Adrenal gland (tissue), 5 donors: ENCODE measurements around the gene NDUFA11.

Source experiments
- CTCF ChIP-seq, 6 experiments: fragments of 450-650 bp in 4 of 6; fragments of 200-600 bp in 2 of 6; sonication (generic) in 1 of 6; IDR thresholded peaks; 1 replicate in 5 of 6; 2 replicates in 1 of 6; pipeline versions ENCODE4 v1.5.1 to v1.8.0; 2016 to 2021; ENCODE audit warnings: antibody characterized with exemption in 6 of 6, mild to moderate bottlenecking in 2 of 6, moderate library complexity in 1 of 6
- POLR2A ChIP-seq, 2 donors: fragments of 450-650 bp; IDR thresholded peaks; one replicate each; pipeline ENCODE4 v1.6.1; 2017; ENCODE audit warnings: antibody characterized with exemption in 2 of 2, mild to moderate bottlenecking in 2 of 2, moderate library complexity in 1 of 2
- donor health status: DM: no; HTN: no; CAD: no.

GRCh38 chr19:5892772-5893275, 10.8 kb downstream of the NDUFA11 start:
- no peak for TF ChIP-seq CTCF (IDR thresholded peaks at IDR 0.05)
- TF ChIP-seq POLR2A (IDR thresholded peaks at IDR 0.05), result no peak
